GM12865 (cell line): ENCODE data around the gene PML.

ENCODE experiments used
- DNase-seq: peaks from one replicate; pipeline ENCODE4 v3.0.0; 2010; ENCODE audit warnings: low read depth
- H3K4me3 ChIP-seq: 2 replicates; pipeline ENCODE4 v1.5.1; 2011; ENCODE audit warnings: mild to moderate bottlenecking, low read depth, low read length, control low read depth
- CTCF ChIP-seq: IDR thresholded peaks from 2 replicates; pipeline ENCODE4 v1.5.1; 2011; ENCODE audit warnings: low read length, control low read depth, low read depth, inconsistent platforms; ENCODE audit not compliant: insufficient read depth; ENCODE audit errors: missing control alignments

Gene PML

GRCh38 chr15:73985101-73985873, 9.2 kb upstream of the PML start:
- no peak overlapping the region for H3K4me3 ChIP-seq
- DNase-seq = no peak
- TF ChIP-seq CTCF = no peak

- no peak for DNase-seq
- TF ChIP-seq CTCF = no peak
- H3K4me3 ChIP-seq = no peak overlapping the region
Observed at GRCh38 chr15:73986055-73986775, 8.3 kb upstream of the PML start.

- H3K4me3 ChIP-seq = no peak overlapping the region
- no peak for DNase-seq
- TF ChIP-seq CTCF = no peak
Observed at GRCh38 chr15:73986776-73987056, 7.8 kb upstream of the PML start.

- H3K4me3 ChIP-seq = no peak overlapping the region
- no peak for TF ChIP-seq CTCF
Observed at GRCh38 chr15:73987250-73987649, 7.3 kb upstream of the PML start.

GRCh38 chr15:73987681-73988444, 6.7 kb upstream of the PML start:
- DNase-seq = peak; percentile 75
- H3K4me3 ChIP-seq = no peak overlapping the region

More at GRCh38 chr15:73987250-73987649, 7.3 kb upstream of the PML start:
- DNase-seq = no peak

GRCh38 chr15:73988445-73988969, 6.0 kb upstream of the PML start:
- no peak for TF ChIP-seq CTCF
- DNase-seq = no peak
- H3K4me3 ChIP-seq = no peak overlapping the region

More at GRCh38 chr15:73987681-73988444, 6.7 kb upstream of the PML start:
- TF ChIP-seq CTCF = no peak
